AG04449 (cell line): ENCODE results near the gene CRIP1.

ENCODE experiments used
- CTCF ChIA-PET: fragments of 350-600 bp; formaldehyde crosslinking; extraction: SDS; loops from one replicate; lab custom pipeline; 2021; ENCODE audit warnings: antibody characterized with exemption; lab: Yijun Ruan, JAX
- POLR2A ChIA-PET: fragments of 400-600, 350-600 bp; formaldehyde crosslinking; extraction: SDS; loops from one replicate; lab custom pipeline; 2020; ENCODE audit warnings: antibody characterized with exemption, inconsistent platforms; lab: Yijun Ruan, JAX
- DNase-seq: peaks from one replicate; pipeline ENCODE4 v3.0.0-alpha.2; 2010; ENCODE audit warnings: low read depth, low spot score
- H3K4me3 ChIP-seq: 2 replicates; pipeline ENCODE4 v1.5.1; 2011; ENCODE audit warnings: low read depth, mild to moderate bottlenecking, control low read depth, low read length
- TF ChIP-seq, protein P1 (sequence below): IDR thresholded peaks from one replicate; pipeline ENCODE4 v1.5.1; 2011; ENCODE audit warnings: mild to moderate bottlenecking, moderate library complexity, low read length, control low read depth, inconsistent platforms; ENCODE audit not compliant: insufficient read depth; ENCODE audit errors: missing control alignments

The CRIP1 gene

DNA sequence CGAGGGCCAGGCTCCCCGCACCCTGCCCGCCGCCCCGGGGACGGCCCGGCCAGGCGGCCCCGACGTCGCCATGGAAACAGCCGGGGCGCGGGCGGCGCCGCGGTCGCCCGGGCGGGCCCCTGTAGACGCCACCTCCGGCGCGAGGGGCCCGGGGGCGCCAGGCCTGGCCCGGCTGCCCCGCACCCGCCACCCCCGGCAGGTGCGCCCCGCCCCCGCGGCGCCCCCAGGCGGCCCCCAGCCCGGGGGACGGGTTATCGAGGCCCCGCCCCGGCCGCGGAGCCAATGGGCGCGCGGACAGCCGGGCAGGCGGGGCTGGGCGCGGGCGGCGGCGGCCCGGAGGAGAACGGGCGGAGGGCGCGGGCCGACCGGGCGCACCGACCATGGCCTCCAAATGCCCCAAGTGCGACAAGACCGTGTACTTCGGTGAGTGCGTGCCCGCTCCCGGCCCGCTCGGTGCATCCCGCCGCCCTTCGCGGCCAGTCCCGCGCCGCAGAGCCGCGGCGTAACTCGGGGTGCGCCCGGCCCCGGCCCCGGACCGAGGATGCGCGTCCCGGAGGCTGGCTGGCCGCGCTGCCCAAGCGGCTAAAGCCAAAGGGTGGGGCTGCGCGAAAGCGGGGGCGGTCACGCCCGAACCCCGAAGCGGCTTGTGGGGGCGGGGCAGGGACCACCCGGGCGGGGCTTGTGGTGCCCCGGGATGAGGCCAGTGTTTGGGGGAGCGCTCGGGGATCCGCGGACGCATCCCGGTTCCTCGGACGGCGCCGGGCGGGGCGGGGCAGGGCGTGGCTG is 12.0 kb upstream of the CRIP1 start, which contains the start of gene CRIP2:
CRIP2 (plus strand) TSS at position 339 of the 786 bp plus-strand sequence; CDS start at position 381, 42 bp downstream.
- ChIA-PET CTCF (interaction anchor here (1.0 kb wide), 1 partner anchor 15 kb away, joined by 4 read pairs; no protein-coding TSS in a partner anchor), POLR2A (no interaction called here)
- TF ChIP-seq, protein P1, sequence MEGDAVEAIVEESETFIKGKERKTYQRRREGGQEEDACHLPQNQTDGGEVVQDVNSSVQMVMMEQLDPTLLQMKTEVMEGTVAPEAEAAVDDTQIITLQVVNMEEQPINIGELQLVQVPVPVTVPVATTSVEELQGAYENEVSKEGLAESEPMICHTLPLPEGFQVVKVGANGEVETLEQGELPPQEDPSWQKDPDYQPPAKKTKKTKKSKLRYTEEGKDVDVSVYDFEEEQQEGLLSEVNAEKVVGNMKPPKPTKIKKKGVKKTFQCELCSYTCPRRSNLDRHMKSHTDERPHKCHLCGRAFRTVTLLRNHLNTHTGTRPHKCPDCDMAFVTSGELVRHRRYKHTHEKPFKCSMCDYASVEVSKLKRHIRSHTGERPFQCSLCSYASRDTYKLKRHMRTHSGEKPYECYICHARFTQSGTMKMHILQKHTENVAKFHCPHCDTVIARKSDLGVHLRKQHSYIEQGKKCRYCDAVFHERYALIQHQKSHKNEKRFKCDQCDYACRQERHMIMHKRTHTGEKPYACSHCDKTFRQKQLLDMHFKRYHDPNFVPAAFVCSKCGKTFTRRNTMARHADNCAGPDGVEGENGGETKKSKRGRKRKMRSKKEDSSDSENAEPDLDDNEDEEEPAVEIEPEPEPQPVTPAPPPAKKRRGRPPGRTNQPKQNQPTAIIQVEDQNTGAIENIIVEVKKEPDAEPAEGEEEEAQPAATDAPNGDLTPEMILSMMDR, result no peak
- no peak for DNase-seq
- peak within 1 kb of the TSS; percentile 62 for H3K4me3 ChIP-seq

DNA sequence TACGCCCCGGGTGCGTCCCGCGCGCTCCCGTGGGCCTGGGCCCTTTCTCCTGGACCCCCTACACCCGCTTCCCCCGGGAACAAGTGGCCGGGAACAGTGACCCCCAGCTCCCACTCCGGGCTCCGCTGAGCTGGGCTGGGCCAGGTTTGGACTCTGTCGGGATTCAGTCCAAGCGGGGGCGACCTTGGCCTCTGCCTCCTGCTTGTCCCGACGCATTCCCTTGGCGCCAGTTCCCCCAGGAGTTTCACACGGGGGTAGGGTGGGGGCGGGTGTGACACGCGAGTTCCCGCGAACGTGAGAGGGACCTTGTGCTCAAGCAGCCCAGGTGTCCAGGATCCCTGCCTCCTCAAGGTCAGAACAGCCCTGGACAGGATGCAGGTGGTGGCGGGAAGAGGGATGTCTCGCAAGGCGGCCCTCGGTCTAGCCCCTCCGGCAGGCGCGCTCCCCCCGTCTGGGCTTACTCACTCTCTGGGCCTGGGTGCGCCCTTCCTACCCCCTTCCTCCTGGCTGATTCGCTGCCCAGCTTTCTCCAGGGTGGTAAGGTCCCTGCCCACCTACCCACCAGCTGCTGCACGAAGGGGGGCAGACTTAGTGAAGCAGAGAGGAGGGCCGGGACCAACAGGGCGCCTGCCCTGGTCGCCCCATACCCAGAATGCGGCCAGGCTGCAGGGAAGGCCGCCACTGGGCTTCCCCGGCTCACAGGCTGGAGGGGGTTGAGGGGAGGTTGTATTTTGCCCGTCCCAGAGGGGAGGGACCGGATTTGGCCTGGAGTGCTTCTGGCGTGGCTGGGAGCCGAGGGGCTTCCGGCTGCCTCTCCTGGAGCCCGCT is 11.2 kb upstream of the CRIP1 start:
- no peak for DNase-seq
- ChIA-PET CTCF (interaction anchor here (1.0 kb wide), 1 partner anchor 14 kb away, joined by 4 read pairs; no protein-coding TSS in a partner anchor), POLR2A (no interaction called here)
- TF ChIP-seq, protein P1, result no peak
- peak overlapping the region; percentile 62 for H3K4me3 ChIP-seq

DNA sequence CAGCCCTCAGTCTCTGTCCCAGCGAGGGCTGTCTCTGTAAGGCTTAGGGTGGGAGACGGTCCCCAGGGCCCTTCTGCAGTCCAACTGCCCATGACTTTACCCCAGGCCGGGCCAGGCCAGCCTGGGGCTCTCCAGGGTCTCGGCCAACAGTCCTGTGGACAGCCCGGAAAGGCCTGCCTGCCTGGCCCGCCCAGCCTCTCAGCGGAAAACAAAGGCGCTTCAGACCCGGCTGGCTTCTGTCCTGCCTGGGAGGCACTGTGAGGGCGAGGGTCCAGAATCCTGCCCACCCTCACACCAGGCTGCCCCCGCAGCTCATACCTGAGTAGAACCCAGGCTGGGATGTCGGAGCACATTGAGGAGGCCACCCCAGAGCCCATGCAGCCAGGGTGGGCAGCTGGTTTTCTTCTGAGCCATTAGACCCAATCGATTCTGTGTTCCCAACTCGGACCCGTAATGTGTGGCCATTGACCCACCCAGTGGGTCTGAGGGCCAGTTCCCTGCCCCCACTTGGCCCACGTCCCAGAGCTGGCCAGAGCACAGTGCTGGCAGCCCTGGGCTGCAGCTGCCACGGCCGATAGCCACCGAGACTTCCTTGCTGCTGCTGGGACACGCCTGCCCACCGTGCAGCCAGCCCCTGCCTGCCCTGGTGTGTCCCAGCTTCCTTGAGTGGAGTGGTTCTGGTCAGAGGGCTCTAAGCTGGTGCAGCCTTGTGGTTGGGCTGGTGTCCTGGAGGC is 10.4 kb upstream of the CRIP1 start:
- TF ChIP-seq, protein P1, result no peak
- H3K4me3 ChIP-seq, result no peak overlapping the region; the same call in 1 of the 2 replicates
- DNase-seq, result no peak
- POLR2A ChIA-PET, result no interaction called here
- CTCF ChIA-PET, result interaction anchor here (1.5 kb wide), 1 partner anchor 14 kb away, joined by 4 read pairs; no protein-coding TSS in a partner anchor

DNA sequence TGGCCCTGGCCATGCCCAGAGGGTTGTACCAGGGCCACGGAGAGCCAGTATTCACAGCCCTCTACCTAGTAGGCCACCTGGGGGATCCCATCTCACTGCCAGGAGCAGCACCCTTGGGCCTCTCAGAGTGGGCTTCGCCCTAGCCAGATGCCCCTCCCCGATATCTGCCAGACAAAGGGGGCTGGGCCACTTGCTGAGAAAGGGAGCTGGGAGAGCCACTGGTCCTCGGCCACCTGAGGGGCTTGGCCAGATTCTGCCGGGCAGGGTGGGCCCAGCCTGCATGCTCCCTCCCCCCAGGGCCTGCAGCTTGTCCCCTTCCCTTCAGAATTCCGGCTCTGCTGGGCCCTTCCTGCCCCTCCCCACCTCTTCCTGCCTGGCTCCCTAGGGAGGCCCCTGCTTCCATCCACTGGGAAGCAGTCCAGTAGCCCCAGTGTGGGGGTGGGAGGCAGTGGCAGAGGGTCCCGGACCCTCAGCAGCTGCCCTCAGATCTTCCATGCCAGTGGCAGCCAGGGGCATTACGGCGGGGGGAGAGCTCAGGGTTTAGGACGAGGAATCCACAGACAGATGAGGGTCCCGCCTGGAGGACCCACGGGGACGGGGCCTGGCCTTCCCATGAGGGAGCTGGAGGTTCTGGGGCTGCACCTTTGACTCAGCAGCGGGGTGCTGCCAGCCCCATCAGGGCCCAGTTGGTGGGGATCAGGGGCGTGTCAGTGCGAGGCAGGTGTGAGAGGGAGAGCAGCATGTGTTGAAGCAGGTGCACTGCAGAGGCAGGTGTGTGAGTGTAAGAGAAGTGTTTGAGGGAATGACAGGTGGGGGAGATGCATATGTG is 9.6 kb upstream of the CRIP1 start:
- ChIA-PET CTCF (interaction anchor here (1.1 to 1.5 kb wide), 2 partner anchors 9 to 13 kb away, joined by 3 to 4 read pairs; no protein-coding TSS in a partner anchor), POLR2A (no interaction called here)
- TF ChIP-seq, protein P1, result no peak
- no peak overlapping the region for H3K4me3 ChIP-seq
- DNase-seq, result no peak

DNA sequence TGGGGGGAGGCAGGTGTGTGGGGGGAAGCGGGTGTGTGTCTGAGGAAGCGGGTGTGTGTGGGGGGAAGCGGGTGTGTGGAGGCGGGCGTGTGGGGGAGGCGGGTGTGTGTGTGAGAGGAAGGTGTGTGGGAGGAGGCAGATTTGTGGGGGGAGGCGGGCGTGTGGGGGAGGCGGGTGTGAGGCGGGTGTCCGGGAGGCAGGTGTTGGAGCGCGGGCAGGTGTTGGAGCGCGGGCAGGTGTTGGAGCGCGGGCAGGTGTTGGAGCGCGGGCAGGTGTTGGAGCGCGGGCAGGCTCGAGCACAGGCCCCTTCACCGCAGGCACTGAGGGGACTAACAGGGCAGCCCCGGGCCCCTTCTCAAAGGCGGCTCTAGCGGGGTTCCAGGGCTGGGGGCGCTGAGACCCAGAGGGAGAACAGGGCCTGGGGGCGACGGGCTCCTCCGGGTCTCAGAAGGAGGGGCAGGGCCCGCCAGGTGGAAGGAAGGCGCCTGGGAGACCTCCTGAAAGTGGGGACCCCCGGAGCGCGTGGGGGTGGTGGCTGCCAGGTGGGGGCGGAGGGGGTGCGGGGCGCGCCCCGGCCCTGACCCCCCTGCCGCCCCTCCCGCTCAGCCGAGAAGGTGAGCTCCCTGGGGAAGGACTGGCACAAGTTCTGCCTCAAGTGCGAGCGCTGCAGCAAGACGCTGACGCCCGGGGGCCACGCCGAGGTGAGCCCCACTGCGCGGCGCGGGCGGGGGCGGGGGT is 8.9 kb upstream of the CRIP1 start:
- ChIA-PET POLR2A (no interaction called here), CTCF (interaction anchor here (1.1 to 2.0 kb wide), 2 partner anchors 8 to 12 kb away, joined by 3 to 8 read pairs; no protein-coding TSS in a partner anchor)
- H3K4me3 ChIP-seq, result no peak overlapping the region

More for the DNA sequence above, 8.9 kb upstream of the CRIP1 start:
- TF ChIP-seq, protein P1, result no peak
- DNase-seq, result no peak
